Lung microvascular endothelial cell (primary cell): Measurements from ENCODE around the gene CES5A. TPM values are rescaled to one million over a fixed set of nuclear protein-coding genes. Genes with fewer than 3 reads are reported as not detected.

Source experiments
- total RNA-seq: library from RNA; depleted of rRNA; stranded (reverse); fragments of >200 nt; gene quantifications from 2 replicates; pipeline ENCODE4 v1.2.1, GENCODE V29; 2014

The CES5A gene
- total RNA-seq, 1 donor from 2014 or later, result not detected

Other genes starting within 250 kb of the CES5A start
- gene SLC6A2, start 219.4 kb downstream of the CES5A start, total RNA-seq, result not detected in 2 replicates
- 0.22 and 1.4 TPM in 2 replicates for gene CES1, start 42.3 kb downstream of the CES5A start, total RNA-seq